ENCODE measurements around the gene SLCO4C1. TPM values are rescaled to one million over a fixed set of nuclear protein-coding genes. Genes with fewer than 3 reads are reported as not detected.

SLCO4C1 gene
- total RNA-seq, 2 experiments from 2014 or later, result 3.6 TPM

DNA sequence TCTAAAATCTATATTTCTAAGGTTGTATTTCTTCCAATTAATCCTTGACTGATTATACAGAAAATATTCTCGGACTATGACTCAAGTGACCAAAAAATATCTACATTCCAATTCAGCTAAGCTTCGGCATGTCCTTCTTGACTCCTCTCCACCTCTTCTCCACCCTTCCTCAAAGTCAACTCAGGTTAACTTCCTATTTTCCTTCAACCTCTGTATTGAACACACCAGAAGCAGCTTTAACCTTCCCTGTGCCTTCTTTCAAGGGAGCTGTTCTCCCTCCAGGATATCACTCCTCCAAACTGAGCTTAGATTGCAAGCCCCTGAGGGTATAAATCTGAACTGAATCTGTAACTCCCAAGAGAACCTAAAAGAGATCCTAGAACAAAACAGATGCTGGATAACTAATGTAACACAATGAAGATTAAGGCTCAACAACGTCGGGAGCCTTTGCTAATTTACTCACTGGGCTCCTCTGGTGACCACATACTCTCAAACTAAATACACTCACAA, 1.1 kb downstream of the SLCO4C1 start:
- ChIA-PET POLR2A (no interaction called here), CTCF (interaction anchor here (1.8 to 2.4 kb wide), 3 partner anchors 9 to 61 kb away, joined by 3 to 14 read pairs (median 6); no protein-coding TSS in a partner anchor)
- DNase-seq, result no peak
- Mint-ChIP-seq H3K4me3 (peak overlapping the region; percentile 83), H3K27ac (peak overlapping the region; percentile 18), H3K36me3 (ENCODE audit: low read depth) (peaks cover 2% of the 10 kb centered on the region), H3K4me1 (peaks cover 22% of the 10 kb centered on the region), H3K9me3 (no peaks in the 10 kb centered on the region), H3K27me3 (peaks cover 9% of the 10 kb centered on the region)

DNA sequence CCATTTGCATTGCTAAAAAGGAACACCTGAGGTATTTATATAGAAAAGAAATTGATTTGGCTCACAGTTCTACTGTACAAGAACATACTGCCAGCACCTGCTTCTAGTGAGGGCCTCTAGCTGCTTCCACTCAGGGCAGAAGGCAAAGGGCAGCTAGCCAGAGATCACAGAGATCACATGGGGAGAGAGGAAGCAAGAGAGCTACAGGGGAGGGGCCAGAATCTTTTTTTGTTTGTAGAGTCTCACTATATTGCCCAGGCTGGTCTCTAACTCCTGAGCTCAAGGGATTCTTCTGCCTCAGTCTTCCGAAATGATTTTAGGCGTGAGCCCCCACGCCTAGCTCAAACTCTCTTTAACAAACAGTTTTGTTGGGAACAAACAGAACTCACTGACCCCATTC, 6.1 kb downstream of the SLCO4C1 start:
- H3K4me3 Mint-ChIP-seq, result no peak overlapping the region
- no peak for DNase-seq
- ChIA-PET CTCF (no interaction called here), POLR2A (no interaction called here)
- no peak overlapping the region for H3K27ac Mint-ChIP-seq
- peaks cover 2% of the 10 kb centered on the region for H3K36me3 Mint-ChIP-seq (ENCODE audit: low read depth)
- H3K27me3 Mint-ChIP-seq, result peaks cover 5% of the 10 kb centered on the region
- no peaks in the 10 kb centered on the region for H3K9me3 Mint-ChIP-seq
- H3K4me1 Mint-ChIP-seq, result peaks cover 7% of the 10 kb centered on the region

DNA sequence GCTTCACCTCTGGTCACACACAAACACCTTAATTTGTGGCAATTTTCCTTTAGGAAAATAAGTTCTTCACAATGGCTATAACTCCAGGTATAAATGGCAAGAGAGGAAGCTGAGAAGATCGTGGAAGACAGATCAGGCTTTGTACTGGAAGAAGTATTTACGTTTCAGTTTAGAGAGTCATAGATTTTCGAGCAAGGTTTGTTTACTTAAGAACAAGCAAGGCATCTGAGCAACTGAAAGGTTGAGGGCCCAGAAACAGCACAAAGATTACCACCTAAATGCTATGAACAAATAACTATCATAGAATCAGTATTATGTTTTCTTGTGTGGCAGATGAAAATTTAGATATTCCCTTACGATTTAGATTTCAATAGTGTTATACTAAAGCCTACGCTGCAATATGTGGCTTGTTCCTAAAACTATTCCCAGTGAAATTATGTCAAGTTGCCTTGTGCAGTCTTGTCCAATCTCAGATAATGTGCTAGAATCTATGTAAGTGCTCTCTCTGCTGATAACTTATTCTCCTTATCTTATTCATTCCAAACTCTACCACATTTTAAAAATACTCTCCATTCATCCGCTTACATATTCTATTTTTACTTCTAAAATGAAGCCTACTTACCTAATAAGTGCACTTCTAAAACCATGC, 6.7 kb downstream of the SLCO4C1 start:
- Mint-ChIP-seq H3K9me3 (no peaks in the 10 kb centered on the region), H3K4me1 (peaks cover under 1% of the 10 kb centered on the region), H3K27me3 (peaks cover under 1% of the 10 kb centered on the region), H3K36me3 (ENCODE audit: low read depth) (no peaks in the 10 kb centered on the region), H3K4me3 (no peak overlapping the region), H3K27ac (no peak overlapping the region)
- ChIA-PET POLR2A (no interaction called here), CTCF (no interaction called here)
- no peak for DNase-seq

DNA sequence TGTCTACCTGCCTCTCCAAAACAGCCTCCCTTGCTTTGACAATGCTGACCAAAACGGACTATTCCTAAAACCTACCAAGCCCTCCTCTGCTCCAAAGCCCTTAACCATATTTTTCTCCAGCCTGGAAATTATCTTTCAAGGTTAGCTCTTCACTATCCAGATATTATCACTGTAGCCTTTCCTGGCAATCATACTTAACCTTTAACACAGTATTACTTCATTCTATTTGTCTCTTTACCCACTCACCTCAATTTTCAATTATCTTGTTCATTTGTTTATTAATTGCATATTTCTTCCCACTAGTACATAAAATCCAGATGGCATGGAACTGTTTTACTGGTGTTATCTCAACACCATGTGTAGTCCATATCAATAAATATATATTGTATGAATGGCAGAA, 7.5 kb downstream of the SLCO4C1 start:
- H3K27me3 Mint-ChIP-seq, result no peaks in the 10 kb centered on the region
- H3K36me3 Mint-ChIP-seq (ENCODE audit: low read depth), result no peaks in the 10 kb centered on the region
- POLR2A ChIA-PET, result no interaction called here
- H3K4me1 Mint-ChIP-seq, result peaks cover 6% of the 10 kb centered on the region
- H3K4me3 Mint-ChIP-seq, result no peak overlapping the region
- no peaks in the 10 kb centered on the region for H3K9me3 Mint-ChIP-seq
- CTCF ChIA-PET, result no interaction called here
- H3K27ac Mint-ChIP-seq, result no peak overlapping the region
- DNase-seq, result no peak

DNA sequence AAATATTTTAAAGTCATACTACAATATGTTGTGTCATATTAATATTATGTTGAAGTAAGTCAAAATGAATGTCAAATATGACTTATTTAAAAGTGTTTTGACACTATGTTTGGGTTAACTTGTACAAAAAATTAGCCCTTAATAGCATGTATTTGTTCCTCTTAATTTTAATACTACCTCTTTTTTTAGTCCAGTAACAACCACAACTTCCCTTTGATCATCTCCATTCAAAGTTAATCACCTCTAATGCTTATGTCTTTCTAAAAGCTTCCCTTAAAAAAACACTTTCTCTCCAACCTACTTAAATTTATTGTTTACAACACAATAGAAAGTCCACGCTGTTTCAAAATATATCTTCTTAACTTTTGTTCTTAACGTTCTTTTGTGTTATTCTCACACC, 9.6 kb downstream of the SLCO4C1 start:
- H3K4me3 Mint-ChIP-seq, result no peak overlapping the region
- no peaks in the 10 kb centered on the region for H3K27me3 Mint-ChIP-seq
- ChIA-PET POLR2A (no interaction called here), CTCF (interaction anchor here (2.8 kb wide), 1 partner anchor 9 kb away, joined by 14 read pairs; the partner anchor contains the start of gene SLCO4C1)
- H3K4me1 Mint-ChIP-seq, result peaks cover 12% of the 10 kb centered on the region
- H3K27ac Mint-ChIP-seq, result no peak overlapping the region
- no peaks in the 10 kb centered on the region for H3K36me3 Mint-ChIP-seq (ENCODE audit: low read depth)
- no peak for DNase-seq
- no peaks in the 10 kb centered on the region for H3K9me3 Mint-ChIP-seq

DNA sequence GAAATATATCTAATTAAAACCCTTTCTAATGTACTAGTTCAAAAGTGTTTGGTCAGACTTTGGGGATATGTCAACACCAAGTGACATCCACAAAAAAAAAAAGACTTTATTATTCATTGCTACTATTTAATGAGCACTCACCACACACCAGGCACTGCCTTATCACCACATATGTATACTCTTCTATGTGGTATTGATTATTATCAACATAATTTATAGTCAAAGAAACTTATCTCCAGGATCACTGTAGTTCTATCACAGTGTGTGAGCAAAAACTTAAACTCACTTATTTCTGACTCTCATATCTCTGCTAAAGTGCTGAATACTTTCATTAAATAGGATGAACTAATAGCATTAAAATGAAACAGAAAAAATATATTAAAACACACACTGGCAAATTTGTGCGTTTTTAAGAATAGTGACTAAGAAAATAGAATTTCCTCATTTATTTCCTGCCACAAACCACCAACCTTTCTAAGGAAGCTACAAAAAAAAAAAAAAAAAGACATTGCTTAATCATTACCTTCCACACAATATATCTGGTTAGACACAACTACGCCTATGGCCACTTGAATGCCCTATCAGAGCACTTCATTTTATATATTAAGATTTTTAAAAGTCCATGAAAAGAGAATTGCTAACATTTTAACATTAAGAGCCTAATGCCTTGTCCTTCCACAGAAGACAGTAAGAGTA, 12.8 kb downstream of the SLCO4C1 start:
- DNase-seq, result no peak
- no peaks in the 10 kb centered on the region for H3K27me3 Mint-ChIP-seq
- CTCF ChIA-PET, result interaction anchor here (0.8 kb wide), 1 partner anchor 13 kb away, joined by 3 read pairs; no protein-coding TSS in a partner anchor
- H3K4me3 Mint-ChIP-seq, result no peak overlapping the region
- no peaks in the 10 kb centered on the region for H3K9me3 Mint-ChIP-seq
- H3K36me3 Mint-ChIP-seq (ENCODE audit: low read depth), result no peaks in the 10 kb centered on the region
- no peak overlapping the region for H3K27ac Mint-ChIP-seq
- POLR2A ChIA-PET, result no interaction called here
- peaks cover 15% of the 10 kb centered on the region for H3K4me1 Mint-ChIP-seq

DNA sequence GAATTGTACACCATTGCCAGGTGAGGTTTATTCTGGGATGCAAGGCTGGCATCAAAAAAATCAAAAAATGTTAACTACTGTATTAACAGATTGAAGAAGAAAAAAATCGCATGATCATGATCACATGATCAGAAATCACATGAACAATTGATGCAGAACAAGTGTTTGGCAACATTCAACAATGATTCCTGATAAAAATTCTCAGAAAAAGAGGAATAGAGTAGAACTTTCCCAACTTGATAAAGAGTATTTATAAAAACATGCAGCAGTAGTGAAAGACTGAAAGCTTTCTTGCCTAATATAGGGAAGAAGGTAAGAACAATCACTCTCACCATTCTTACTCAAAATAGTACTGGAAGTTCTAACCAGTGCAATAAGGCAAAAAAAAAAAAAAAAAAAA, 16.4 kb downstream of the SLCO4C1 start:
- Mint-ChIP-seq H3K4me1 (peaks cover 16% of the 10 kb centered on the region), H3K36me3 (ENCODE audit: low read depth) (no peaks in the 10 kb centered on the region), H3K27ac (no peak overlapping the region), H3K9me3 (no peaks in the 10 kb centered on the region), H3K4me3 (no peak overlapping the region), H3K27me3 (no peaks in the 10 kb centered on the region)
- ChIA-PET POLR2A (no interaction called here), CTCF (no interaction called here)
- DNase-seq, result no peak

DNA sequence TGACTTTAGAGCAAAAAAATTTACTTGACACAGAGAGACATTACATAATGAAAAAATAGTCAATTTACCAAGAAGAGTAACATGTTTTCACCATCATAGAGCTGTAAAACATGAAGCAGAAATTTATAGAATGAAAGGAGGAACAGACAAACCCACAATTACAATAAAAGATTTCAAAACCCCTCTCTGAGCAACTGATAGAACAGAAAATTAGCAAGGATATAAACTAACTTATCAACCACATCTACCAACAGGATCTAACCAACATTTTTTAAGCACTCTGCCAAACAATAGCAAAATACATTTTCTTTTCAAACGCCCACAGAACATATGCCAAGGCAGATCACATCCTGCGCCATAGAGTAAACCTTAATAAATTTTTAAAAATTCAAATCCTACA, 17.9 kb downstream of the SLCO4C1 start:
- CTCF ChIA-PET, result no interaction called here
- no peaks in the 10 kb centered on the region for H3K27me3 Mint-ChIP-seq
- no peaks in the 10 kb centered on the region for H3K36me3 Mint-ChIP-seq (ENCODE audit: low read depth)
- POLR2A ChIA-PET, result no interaction called here
- H3K9me3 Mint-ChIP-seq, result no peaks in the 10 kb centered on the region
- H3K4me1 Mint-ChIP-seq, result peaks cover 7% of the 10 kb centered on the region
- no peak overlapping the region for H3K27ac Mint-ChIP-seq
- H3K4me3 Mint-ChIP-seq, result no peak overlapping the region
- DNase-seq, result no peak

DNA sequence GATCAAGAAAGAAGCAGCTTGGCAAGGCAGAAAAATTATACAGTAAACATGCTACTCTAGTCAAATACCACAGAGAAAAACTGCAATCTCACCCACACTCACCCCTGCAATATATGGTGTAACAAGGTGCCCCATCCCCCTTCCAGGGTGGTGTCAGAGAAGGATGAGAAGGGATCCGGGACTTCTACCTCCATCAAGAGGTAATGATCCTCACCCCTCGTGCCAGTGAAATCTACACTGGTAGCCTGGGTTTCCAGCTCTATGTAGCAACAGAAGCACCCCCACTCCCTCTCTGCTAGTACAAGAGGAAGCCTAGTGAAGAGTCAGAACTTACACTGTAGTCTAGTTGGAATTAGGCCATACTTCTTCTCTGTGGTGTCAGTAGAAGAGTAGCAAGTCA, 18.9 kb downstream of the SLCO4C1 start:
- no peak for DNase-seq
- Mint-ChIP-seq H3K9me3 (no peaks in the 10 kb centered on the region), H3K27ac (no peak overlapping the region), H3K4me1 (peaks cover 5% of the 10 kb centered on the region), H3K27me3 (no peaks in the 10 kb centered on the region), H3K4me3 (no peak overlapping the region), H3K36me3 (ENCODE audit: low read depth) (no peaks in the 10 kb centered on the region)
- ChIA-PET POLR2A (no interaction called here), CTCF (interaction anchor here (1.6 kb wide), 1 partner anchor 19 kb away, joined by 6 read pairs; the partner anchor contains the start of gene SLCO4C1)

DNA sequence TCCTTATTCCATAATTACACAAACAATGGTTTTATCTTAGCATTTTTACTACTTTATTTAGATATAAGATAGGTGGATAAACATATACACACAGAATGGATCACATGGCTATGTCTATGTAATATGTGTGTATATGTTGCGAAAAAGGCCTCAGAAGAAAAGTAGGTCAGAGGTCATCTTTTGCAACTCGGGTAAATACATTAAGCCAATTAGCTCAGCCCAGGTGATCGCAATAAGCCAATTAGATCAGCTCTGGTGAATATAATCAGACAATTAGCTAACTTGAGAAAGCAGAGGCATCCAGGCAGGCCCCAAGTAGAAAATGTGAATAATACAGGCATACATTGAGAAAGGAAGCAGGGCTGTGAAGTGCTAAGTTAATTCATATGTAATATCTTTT, 24.3 kb downstream of the SLCO4C1 start:
- Mint-ChIP-seq H3K27me3 (no peaks in the 10 kb centered on the region), H3K4me1 (no peaks in the 10 kb centered on the region), H3K27ac (no peak overlapping the region), H3K9me3 (peaks cover 7% of the 10 kb centered on the region), H3K4me3 (no peak overlapping the region), H3K36me3 (ENCODE audit: low read depth) (no peaks in the 10 kb centered on the region)
- ChIA-PET CTCF (no interaction called here), POLR2A (no interaction called here)
- no peak for DNase-seq

DNA sequence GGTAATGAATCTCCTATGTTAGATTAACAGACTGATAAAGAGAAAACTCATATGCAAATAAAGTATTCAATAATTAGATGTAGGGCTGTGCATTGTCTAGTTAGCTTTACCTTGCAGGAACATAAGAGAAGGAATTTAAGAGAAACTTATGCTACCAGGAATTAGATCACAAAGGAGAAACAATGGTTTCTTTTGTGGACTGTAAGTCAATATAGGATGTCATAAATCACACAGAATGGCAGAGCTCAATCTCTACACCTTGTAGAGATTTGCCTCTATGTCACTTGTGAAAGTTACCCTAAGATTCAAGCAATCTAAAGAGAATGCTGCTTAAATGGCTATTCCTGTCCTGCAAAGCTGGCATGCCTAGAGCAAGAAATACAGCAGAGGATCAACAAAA, 26.0 kb downstream of the SLCO4C1 start:
- peaks cover 7% of the 10 kb centered on the region for H3K9me3 Mint-ChIP-seq
- no peak overlapping the region for H3K4me3 Mint-ChIP-seq
- CTCF ChIA-PET, result no interaction called here

DNA sequence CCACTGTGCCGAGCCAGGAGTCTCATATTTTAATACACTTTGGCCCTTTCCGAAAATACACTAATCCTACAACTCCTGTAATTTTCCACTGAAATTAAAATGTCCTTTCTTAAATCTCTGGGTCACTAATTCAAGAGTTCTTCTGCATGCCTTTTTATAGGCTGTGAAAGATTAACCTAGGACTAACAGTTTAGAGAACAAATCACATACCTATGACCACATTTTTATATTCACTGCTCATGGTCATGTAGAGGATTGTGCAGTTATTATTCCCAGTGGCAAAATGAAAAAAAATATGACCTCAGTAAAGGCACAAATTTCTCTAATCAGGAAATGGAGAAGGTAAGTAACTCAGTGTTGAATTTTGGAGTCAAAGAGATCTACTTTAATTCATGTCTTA, 33.4 kb downstream of the SLCO4C1 start:
- no peak for DNase-seq
- H3K27ac Mint-ChIP-seq, result no peak overlapping the region
- no peaks in the 10 kb centered on the region for H3K36me3 Mint-ChIP-seq (ENCODE audit: low read depth)
- no peaks in the 10 kb centered on the region for H3K27me3 Mint-ChIP-seq
- H3K4me3 Mint-ChIP-seq, result no peak overlapping the region
- ChIA-PET POLR2A (no interaction called here), CTCF (no interaction called here)
- no peaks in the 10 kb centered on the region for H3K4me1 Mint-ChIP-seq
- H3K9me3 Mint-ChIP-seq, result peaks cover 2% of the 10 kb centered on the region

More for the DNA sequence above, 26.0 kb downstream of the SLCO4C1 start:
- H3K27ac Mint-ChIP-seq, result no peak overlapping the region
- POLR2A ChIA-PET, result no interaction called here
- H3K36me3 Mint-ChIP-seq (ENCODE audit: low read depth), result no peaks in the 10 kb centered on the region
- DNase-seq, result no peak
- no peaks in the 10 kb centered on the region for H3K4me1 Mint-ChIP-seq
- H3K27me3 Mint-ChIP-seq, result no peaks in the 10 kb centered on the region

DNA sequence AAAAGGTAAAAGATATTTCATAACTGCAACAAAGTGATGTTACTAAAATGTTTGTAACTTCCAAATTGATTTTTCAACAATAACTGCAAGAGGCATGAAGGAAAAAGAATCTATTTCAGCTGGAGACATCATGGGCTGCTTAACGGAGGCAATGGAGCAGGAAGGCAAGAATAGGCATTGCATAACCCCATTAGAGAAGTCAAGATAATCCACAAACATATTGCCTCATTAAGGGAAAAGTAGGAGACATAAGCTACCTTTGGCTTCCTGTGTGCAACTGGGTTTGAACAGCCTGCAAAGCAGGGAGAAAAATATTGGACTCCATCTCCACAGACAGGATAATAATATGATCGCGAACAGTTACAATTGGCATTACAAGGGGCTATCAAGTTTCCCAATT, 46.7 kb downstream of the SLCO4C1 start:
- H3K27ac Mint-ChIP-seq, result no peak overlapping the region
- DNase-seq, result no peak
- no peaks in the 10 kb centered on the region for H3K9me3 Mint-ChIP-seq
- POLR2A ChIA-PET, result no interaction called here
- H3K36me3 Mint-ChIP-seq (ENCODE audit: low read depth), result no peaks in the 10 kb centered on the region
- no peak overlapping the region for H3K4me3 Mint-ChIP-seq
- CTCF ChIA-PET, result no interaction called here
- H3K27me3 Mint-ChIP-seq, result no peaks in the 10 kb centered on the region
- no peaks in the 10 kb centered on the region for H3K4me1 Mint-ChIP-seq

DNA sequence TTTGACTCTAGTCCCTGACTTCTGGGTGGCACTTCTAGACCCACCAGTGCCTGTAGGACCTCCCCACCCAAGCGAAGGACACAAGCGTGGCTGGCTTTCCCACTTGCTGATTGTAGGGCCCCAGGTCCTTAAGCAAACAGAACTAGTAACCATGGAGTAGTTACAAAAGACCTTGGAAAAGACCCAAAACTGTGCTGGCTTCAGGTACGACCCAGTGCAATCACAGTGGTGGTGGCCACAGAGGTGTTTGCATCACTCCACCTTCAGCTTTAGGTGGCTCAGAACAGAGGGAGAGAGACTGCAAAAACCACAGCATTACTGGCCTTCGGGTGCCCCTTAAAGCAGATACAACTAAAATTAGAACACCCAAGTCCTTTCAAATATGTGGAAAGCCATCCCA, 52.9 kb downstream of the SLCO4C1 start:
- ChIA-PET CTCF (no interaction called here), POLR2A (no interaction called here)
- DNase-seq, result no peak
- Mint-ChIP-seq H3K27ac (no peak overlapping the region), H3K36me3 (ENCODE audit: low read depth) (no peaks in the 10 kb centered on the region), H3K9me3 (no peaks in the 10 kb centered on the region), H3K4me3 (no peak overlapping the region), H3K4me1 (no peaks in the 10 kb centered on the region), H3K27me3 (no peaks in the 10 kb centered on the region)

All from activated CD4-positive, alpha-beta memory T cell treated with anti-CD3 and anti-CD28 coated beads, Interleukin-2, amount 10 ng/mL, durations not matched to agents 7 days and 5 days (primary cell).